BLaER1 (cell line): Measurements from ENCODE around the gene RHCE.
"Not testable (repeated sequence)": the region's sequence is repeated elsewhere in the genome, so short reads cannot be mapped to it uniquely, and the experiment has no call there.

Experiments
- H3K27ac ChIP-seq: shearing (Covaris generic); formaldehyde crosslinking; 2 replicates; pipeline ENCODE4 v1.8.1; 2022
- H3K27me3 ChIP-seq: shearing (Covaris generic); formaldehyde crosslinking; 2 replicates; pipeline ENCODE4 v1.8.1; 2022
- H3K36me3 ChIP-seq: shearing (Covaris generic); formaldehyde crosslinking; 2 replicates; pipeline ENCODE4 v1.8.1; 2022
- H3K4me1 ChIP-seq: shearing (Covaris generic); formaldehyde crosslinking; 2 replicates; pipeline ENCODE4 v1.8.1; 2022
- H3K4me2 ChIP-seq: shearing (Covaris generic); formaldehyde crosslinking; 2 replicates; pipeline ENCODE4 v1.8.1; 2022
- H3K4me3 ChIP-seq: shearing (Covaris generic); formaldehyde crosslinking; 2 replicates; pipeline ENCODE4 v1.8.1; 2022
- H3K9ac ChIP-seq: shearing (Covaris generic); formaldehyde crosslinking; 2 replicates; pipeline ENCODE4 v1.8.1; 2022
- H3K9me3 ChIP-seq: shearing (Covaris generic); formaldehyde crosslinking; 2 replicates; pipeline ENCODE4 v1.8.1; 2022
- H4K20me1 ChIP-seq: shearing (Covaris generic); formaldehyde crosslinking; 2 replicates; pipeline ENCODE4 v1.8.1; 2022
- Cebpa-rat ChIP-seq: shearing (Covaris generic); IDR thresholded peaks from 2 replicates; pipeline ENCODE4 v1.8.1; 2022

Gene RHCE

DNA sequence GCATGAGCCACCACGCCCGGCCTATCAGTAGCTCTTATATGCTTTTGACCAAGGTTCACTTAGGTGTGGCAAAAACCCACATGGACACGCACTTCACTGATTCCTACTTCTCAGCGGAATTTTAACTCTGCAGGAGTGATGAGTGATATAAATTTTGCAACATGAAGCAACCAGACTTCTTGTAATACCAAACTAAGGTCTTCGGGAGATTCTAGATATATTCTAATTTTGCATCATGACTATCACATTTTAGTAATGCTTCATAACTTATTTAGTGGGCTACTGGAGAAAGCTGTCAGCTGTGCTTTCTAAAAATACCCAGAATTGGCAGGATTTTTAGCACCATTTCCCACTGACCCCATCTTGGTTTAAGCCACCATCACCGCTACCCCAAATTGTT is 27.8 kb downstream of the RHCE start:
- Histone ChIP-seq H3K27ac (no peak overlapping the region), H3K36me3 (no peaks in the 10 kb centered on the region), H3K27me3 (no peaks in the 10 kb centered on the region), H3K4me1 (peaks cover 15% of the 10 kb centered on the region; the same call in 1 of the 2 replicates), H3K9me3 (no peaks in the 10 kb centered on the region), H4K20me1 (no peaks in the 10 kb centered on the region), H3K4me3 (no peak overlapping the region), H3K9ac (no peak overlapping the region), H3K4me2 (no peak overlapping the region)
- no peak for TF ChIP-seq Cebpa-rat

DNA sequence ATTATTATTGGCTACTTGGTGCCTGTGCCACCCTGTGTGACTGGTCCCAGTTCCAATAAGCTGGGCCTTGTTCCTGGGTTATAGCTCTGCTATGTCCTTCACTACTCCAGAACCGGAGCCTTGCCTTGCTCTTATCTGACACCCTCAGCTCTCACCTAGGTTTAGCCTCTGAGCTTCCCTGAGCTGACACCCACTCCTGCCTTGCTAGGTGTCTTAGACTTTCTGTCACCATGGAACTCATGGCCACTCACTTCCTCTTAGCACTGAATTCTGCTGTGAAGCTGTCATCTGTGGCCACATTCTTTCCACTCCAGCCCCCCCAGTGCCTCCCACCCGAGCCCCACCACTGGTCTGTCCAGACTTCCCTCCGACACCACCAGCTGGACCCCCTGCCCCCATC is 30.9 kb downstream of the RHCE start:
- H3K4me2 ChIP-seq, H3K27ac ChIP-seq, H3K4me3 ChIP-seq, H3K9me3 ChIP-seq, H3K4me1 ChIP-seq, H3K9ac ChIP-seq, H3K27me3 ChIP-seq, H3K36me3 ChIP-seq, H4K20me1 ChIP-seq: not testable (repeated sequence)

DNA sequence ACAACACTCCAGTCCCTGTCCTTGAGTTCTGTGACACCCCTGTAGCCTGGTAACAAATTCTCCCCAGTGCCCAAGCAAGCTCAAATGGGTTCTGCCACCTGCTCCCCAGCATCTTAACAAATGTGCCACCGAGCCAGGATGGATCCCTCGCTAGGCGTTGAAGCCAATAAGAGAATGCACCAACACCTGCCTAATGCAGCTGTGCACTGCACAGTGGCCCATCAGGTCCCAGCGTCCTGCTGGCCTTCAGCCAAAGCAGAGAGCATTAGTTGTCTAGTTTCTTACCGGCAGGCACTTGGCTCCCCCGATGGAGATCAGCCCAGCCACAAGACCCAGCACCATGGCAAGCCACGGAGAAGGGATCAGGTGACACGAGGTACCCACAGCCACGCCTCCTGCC is 31.9 kb downstream of the RHCE start:
- H3K9me3 ChIP-seq, H3K27me3 ChIP-seq, H3K36me3 ChIP-seq, H3K27ac ChIP-seq, H3K4me1 ChIP-seq, H4K20me1 ChIP-seq, H3K9ac ChIP-seq, H3K4me3 ChIP-seq, H3K4me2 ChIP-seq: not testable (repeated sequence)

DNA sequence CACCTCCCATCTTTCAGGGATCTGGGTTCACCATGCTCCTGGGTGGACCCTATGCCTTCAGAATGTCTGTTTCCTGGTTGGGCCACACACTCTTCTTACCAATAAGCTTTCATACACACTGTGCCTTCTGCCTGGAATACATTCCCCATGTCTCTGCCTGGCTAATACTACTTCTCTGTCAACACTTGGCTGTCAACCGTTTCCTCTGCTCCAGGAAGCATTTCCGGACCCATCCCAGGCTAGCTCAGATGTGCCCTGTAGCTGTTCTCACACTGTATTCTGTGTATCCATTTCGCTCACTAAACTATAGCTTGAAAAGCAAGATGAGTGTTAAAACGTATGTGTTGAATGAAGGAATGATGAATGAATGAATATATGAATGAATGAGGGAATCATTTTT is 33.5 kb downstream of the RHCE start:
- not testable (repeated sequence) for H3K9ac ChIP-seq, H3K36me3 ChIP-seq, H3K4me1 ChIP-seq, H3K27ac ChIP-seq, H3K4me2 ChIP-seq, H3K4me3 ChIP-seq, H3K27me3 ChIP-seq, H3K9me3 ChIP-seq, H4K20me1 ChIP-seq

DNA sequence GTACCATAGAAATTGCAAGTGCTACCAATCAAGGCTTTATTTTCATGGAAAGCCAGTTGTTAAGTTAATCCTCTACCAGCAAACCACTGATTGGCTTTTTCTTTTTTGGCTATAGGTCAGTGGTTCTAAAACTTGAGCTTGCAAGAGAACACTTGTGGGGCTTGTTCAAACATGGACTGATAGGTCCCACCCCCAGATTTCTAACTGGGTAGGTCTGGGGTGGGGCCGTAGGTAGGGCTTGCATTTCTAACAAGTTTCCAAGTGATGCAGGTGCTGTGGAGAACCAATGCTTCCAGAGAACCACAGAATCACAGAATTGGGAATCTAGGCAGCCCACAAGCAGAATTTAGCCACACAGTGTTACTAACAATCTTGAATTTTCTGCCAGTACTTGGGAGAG is 36.8 kb downstream of the RHCE start:
- not testable (repeated sequence) for H3K4me1 ChIP-seq, H3K4me2 ChIP-seq, H3K9me3 ChIP-seq, H3K36me3 ChIP-seq, H3K9ac ChIP-seq, H3K27ac ChIP-seq, H3K27me3 ChIP-seq, H3K4me3 ChIP-seq, H4K20me1 ChIP-seq

DNA sequence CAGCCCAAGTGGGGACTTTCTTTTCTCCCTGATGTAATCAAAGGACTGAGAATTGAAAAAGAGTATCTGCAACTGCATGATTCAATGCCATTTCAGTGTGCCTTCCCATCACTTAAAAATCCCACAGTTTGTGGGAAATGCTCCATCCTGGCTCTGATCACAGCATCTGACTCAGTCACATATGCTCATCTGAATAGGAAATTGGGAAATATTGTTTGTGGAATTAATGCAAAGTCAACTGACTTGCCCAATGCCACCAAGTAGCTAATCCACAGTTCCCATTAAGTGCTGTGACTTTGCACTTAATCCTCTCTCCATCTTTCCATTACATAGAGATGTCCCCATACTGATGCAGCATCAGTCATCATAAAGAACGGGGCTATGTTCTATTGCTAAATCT is 37.5 kb downstream of the RHCE start:
- H3K4me1 ChIP-seq, H3K9me3 ChIP-seq, H3K27me3 ChIP-seq, H4K20me1 ChIP-seq, H3K27ac ChIP-seq, H3K9ac ChIP-seq, H3K4me3 ChIP-seq, H3K36me3 ChIP-seq, H3K4me2 ChIP-seq: not testable (repeated sequence)

DNA sequence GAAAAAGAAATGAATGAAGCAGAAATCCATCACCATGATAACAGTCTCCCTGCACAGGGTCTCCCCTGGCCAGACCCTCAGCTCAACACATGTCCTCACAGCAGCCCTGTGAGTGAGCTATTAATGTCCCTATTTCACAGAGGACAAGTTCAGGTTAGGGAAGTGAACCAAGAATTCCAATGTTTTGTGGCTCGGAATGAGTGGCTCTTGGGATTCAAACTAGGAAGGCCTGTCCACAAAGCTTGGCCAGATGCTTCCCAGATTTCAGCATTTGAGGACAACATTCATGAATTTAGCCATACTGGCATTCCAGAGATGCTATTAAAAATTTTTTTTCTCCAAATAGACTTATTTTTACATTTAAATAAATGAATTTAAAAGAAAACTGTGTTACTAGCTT is 38.1 kb downstream of the RHCE start:
- not testable (repeated sequence) for H3K27ac ChIP-seq, H3K9ac ChIP-seq, H3K4me3 ChIP-seq, H3K4me1 ChIP-seq, H3K36me3 ChIP-seq, H3K4me2 ChIP-seq, H3K9me3 ChIP-seq, H3K27me3 ChIP-seq, H4K20me1 ChIP-seq

DNA sequence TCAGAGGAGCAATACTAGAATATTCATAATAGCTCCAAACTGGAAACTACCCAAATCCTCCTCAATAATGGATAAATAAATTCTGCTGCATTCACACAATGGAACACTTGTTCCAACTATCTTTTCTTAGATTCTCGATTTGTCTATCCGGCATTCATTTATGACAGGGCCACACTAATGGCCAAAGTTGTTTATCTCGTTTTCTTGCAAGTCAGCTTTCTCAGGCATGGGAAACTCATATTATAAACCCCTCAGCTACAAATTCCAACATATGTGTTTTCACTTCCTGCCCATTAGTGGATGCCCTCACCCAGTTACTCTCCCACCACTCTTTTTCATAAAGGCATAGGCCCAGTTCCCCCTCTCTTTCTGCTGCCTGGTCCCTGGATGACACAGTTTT is 42.3 kb downstream of the RHCE start:
- H3K27me3 ChIP-seq, H3K36me3 ChIP-seq, H4K20me1 ChIP-seq, H3K9me3 ChIP-seq, H3K27ac ChIP-seq, H3K4me3 ChIP-seq, H3K9ac ChIP-seq, H3K4me2 ChIP-seq, H3K4me1 ChIP-seq: not testable (repeated sequence)

DNA sequence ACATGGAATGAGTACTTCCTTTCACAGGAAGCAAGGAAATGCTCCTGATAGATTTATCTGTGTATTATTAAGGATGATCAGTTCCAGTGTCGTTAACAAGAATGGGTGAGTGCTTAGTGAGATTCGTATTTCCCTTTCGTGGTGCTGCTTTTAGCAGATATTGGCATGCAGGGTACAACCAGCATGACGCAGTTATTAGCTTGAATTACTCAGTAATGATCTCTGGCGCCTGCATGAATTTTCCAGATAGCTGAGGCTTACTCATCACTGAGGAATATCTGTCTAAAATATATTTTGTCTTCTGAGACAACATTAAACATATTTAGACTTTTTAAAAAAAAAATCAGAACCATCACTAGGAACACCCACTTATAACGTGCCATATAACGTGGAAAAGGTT is 48.9 kb downstream of the RHCE start:
- not testable (repeated sequence) for H3K27ac ChIP-seq, H3K9me3 ChIP-seq, H3K9ac ChIP-seq, H3K4me1 ChIP-seq, H3K36me3 ChIP-seq, H3K4me2 ChIP-seq, H4K20me1 ChIP-seq, H3K4me3 ChIP-seq, H3K27me3 ChIP-seq

DNA sequence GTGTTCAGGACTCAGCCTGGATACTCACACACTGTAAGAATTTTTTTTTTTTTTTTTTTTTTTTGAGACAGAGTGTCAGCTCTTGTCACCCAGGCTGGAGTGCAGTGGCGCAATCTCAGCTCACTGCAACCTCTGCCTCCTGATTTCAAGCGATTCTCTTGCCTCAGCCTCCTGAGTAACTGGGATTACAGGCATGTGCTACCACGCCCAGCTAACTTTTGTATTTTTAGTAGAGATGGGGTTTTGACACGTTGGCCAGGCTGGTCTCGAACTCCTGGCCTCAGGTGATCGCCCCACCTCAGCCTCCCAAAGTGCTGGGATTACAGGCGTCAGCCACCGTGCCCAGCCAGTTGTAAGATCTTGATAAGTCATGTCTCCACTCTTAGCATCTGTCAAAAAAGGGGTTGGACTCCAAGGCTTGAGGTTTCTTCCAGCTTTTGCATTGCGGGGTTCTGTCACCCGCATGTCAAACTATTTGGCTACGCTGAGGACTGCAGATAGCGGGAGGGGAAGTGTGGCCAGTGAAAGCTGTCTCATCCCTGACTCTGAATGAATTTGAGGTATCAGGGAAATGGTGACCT is 50.8 kb downstream of the RHCE start:
- not testable (repeated sequence) for H3K27me3 ChIP-seq, H3K9me3 ChIP-seq

DNA sequence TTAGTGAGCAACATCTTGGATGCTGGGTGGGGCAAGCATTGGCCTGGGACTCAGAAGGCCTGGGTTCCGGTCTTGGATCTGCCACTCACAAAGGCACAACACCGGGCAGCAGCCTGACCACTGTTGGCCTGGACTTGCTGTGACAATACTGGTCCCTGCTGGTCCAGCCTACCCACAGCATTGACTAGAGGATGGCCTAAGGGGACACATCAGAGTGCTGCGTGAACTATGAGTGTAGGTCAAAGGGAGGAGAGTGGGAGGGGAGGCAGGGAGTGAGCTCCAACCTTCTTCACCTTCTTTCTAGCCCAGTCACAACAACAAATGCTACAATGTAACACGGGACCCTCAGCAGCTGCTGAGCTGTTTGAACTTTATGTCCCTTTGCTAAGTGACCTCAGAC is 51.4 kb downstream of the RHCE start:
- Histone ChIP-seq H3K27ac (no peak overlapping the region), H4K20me1 (no peaks in the 10 kb centered on the region), H3K4me1 (no peaks in the 10 kb centered on the region), H3K9ac (no peak overlapping the region), H3K4me3 (no peak overlapping the region), H3K9me3 (no peaks in the 10 kb centered on the region), H3K4me2 (no peak overlapping the region), H3K27me3 (no peaks in the 10 kb centered on the region), H3K36me3 (no peaks in the 10 kb centered on the region)
- TF ChIP-seq Cebpa-rat, result no peak

More for the DNA sequence above, 50.8 kb downstream of the RHCE start:
- not testable (repeated sequence) for H4K20me1 ChIP-seq, H3K4me1 ChIP-seq, H3K4me2 ChIP-seq, H3K36me3 ChIP-seq, H3K9ac ChIP-seq, H3K27ac ChIP-seq, H3K4me3 ChIP-seq

DNA sequence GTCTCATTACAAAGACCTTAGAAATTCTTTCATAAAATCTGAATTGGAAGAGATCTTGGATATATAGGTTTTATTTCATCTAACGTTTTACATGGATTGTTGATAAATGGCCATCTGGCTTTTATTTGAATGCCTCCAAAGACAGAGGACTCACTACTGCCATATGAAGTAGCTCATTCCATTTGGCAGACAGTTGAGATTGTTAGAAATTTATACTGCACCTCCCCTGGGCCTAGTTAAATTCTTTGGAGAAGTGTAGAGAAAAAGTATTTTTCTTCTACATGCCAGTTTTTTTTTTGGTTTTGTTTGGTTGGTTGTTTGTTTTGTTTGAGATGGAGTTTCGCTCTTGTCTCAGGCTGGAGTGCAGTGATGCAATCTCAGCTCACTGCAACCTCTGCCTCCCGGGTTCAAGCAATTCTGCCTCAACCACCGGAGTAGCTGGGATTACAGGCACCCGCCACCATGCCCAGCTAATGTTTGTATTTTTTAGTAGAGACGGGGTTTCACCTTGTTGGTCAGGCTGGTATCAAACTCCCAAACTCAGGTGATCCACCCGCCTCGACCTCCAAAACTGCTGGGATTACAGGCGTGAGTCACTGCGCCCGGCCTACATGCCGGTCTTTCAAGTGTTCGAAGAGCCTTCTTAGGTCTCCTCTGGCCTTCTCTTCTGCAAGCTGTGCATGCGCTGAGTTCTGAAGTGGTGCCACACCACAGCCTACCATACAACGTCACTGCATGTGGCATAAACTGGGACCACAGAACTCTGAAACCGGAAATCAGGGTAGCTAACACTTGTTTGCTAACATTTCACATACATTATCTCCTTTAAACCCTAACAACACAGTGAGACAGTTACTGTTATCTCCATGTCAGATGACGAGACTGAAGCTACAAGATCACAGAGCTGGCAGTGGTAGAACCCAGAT is 57.7 kb downstream of the RHCE start:
- not testable (repeated sequence) for H3K4me3 ChIP-seq, H3K4me2 ChIP-seq, H3K27me3 ChIP-seq, H3K9ac ChIP-seq, H3K27ac ChIP-seq, H3K9me3 ChIP-seq, H3K4me1 ChIP-seq
- Histone ChIP-seq H4K20me1 (peaks cover 10% of the 10 kb centered on the region; the same call in 1 of the 2 replicates), H3K36me3 (peaks cover 39% of the 10 kb centered on the region)
